UCSD-AML1 (cell line): ENCODE data around the gene RRP1.
"Not testable (repeated sequence)": the region's sequence is repeated elsewhere in the genome, so short reads cannot be mapped to it uniquely, and the experiment has no call there.

ENCODE experiments used
- DNase-seq: peaks from one replicate; lab custom pipeline; 2025; ENCODE audit not compliant: unreplicated experiment; lab: John Stamatoyannopoulos, UW

Gene RRP1

GRCh38 chr21:43835861-43836260, 46.5 kb downstream of the RRP1 start:
- DNase-seq, result no peak

GRCh38 chr21:43836616-43837015, 47.2 kb downstream of the RRP1 start:
- no peak for DNase-seq

DNA sequence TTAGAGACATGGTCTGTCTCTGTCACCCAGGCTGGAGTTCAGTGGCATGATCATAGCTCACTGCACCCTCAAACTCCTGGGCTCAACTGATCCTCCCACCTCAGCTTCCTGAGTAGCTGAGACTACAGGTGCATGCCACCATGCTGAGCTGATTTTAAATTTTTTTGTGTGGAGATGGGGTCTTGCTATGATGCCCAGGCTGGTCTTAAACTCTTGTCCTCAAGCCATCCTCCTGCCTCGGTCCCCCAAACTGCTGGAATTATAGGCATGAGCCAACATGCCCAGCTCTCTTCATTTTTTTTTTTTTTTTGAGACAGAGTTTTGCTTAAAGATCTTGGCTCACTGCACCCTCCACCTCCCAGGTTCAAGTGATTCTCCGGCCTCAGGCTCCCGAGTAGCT, 50.9 kb downstream of the RRP1 start:
- DNase-seq, result no peak

DNA sequence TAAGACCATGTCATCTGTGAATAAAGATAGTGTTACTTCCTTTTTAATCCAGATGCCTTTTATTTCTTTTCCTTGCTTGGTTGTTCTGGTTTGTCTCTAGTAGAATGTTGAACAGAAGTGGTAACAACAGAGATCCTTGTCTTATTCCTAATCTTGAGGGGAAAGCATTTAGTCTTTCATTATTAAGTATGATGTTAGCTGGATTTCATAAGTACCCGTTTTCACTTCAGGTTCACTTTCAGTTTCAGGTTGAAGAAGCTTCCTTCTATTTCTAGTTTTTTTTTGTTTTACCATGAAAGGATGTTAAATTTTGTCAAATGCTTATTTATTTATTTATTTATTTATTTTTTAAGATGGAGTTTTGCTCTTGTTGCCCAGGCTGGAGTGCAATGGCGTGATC, 53.4 kb downstream of the RRP1 start:
- DNase-seq, result no peak

DNA sequence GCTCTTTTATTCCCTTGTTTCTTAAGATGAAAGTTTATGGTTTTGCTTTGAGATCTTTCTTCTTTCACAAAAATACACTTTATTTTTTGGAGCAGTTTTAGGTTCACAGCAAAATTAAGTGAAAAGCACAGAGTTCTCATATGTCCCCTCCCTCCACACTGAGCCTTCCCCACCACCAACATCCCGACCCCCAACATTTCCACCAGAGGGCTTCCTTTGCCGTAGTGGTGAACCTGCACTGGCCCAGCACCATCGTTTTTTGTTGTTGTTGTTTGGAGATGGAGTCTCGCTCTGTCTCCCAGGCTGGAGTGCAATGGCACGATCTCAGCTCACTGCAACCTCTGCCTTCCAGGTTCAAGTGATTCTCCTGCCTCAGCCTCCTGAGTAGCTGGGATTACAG, 55.5 kb downstream of the RRP1 start:
- DNase-seq, result not testable (repeated sequence)

DNA sequence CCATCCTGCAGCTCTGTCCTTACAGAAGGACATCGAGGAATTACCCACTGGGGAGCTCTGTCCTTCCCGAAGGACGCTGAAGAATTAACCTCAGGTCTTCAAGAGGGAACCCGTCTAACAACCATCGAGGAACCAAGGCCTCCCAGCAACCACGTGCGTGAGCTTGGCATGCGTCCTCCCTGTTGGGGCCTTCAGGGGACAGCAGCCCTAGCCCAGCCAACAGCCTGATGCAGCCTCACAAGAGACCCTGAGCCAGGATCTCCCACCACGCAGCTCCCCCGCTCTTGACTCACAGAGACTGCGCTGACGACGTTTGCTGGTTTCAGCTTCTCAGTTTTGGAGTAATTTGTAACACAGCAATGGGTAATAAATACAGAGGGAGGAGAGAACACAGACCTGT, 56.0 kb downstream of the RRP1 start:
- DNase-seq, result no peak

DNA sequence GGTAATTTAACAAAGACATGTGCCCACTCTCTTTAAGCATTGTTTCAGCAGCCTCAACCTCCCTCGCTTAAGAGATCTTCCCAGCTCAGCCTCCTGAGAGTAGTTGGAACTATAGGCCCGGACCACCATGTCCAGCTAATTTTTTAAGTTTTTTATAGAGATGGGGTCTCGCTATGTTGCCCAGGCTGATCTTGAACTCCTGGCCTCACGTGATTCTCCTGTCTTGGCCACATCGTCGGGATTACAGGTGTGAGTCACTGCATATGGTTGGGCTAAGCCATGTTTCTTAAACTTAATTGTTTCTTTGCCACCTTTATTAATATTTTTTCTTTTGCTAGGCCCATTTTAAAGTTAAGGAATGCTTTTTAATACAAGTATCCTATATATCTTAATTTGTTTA, 57.1 kb downstream of the RRP1 start:
- DNase-seq, result no peak

DNA sequence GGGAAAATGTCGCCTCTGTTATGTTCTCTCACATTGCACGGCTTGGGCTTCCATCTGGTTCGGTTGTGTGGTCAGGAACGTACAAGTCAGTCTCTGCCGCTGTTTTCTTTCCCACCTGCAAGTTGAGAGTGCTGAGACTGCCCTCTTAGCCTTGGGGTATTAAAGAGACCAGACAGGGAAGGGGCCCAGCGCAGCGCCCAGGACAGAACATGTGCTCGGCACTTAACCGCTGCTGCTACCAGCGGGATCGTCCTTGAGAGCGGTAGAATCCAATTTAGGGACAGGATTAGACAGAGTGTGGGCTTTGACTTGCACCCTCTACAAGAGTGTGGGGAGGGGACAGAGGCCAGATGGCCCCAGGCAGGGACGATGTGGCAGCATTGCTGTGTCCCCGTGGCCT, 57.9 kb downstream of the RRP1 start:
- DNase-seq, result no peak

- no peak for DNase-seq
Observed at GRCh38 chr21:43848771-43849170, 59.4 kb downstream of the RRP1 start.

DNA sequence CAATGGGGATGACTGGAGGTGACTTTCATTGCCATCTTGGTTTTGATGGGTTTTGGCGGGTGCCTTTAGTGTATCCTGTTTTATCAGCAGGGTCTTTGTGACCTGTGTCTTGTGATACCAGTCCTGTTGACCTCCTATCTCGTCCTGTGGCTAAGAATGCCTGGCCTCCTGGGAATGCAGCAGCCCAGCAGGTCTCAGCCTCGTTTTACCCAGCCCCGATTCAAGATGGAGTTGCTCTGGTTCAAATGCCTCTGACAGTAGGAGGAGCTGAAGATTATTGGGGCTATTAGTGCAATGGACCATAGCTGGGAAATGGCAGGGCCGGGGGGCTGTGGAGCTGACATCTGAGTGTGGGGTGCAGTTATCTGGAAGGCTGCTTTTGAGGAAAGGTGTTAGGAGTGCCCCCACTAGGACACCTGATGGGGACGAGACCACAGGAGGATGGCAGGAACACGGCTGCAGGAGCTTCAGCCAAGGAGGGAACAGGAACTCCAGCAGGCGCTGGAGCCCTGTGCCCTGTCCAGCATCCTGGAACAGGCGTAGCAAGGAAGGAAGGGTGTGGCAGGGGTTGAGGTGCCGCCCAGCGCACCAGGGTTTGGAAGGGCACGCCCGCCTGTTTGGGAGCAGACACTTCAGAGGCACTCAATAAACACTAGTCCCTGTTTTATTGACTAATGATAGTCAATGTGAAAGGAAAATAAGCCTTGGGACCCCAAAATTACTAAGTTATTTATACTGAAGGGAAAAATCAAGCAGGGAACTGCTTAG, 60.3 kb downstream of the RRP1 start:
- no peak for DNase-seq

- DNase-seq, result no peak
Observed at GRCh38 chr21:43850728-43851295, 61.4 kb downstream of the RRP1 start.

DNA sequence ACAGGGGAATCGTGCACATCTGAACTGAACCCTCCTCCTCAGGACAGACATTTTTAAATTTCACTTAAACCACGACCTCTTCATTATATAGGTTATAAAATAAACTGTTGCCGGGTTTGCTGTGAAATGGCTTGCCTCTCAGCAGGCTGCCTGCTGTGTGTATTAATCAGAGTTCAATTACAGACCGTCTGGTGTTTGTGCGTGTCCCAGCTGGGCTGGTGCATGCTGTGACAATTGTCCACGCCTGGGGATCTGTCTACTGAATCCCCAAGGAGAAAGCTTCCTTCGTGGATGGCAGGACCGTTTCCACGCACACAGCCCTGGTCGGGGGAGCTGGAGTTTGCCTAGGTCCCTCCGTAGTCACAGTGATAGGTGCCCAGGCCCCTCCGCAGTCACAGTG, 62.2 kb downstream of the RRP1 start:
- no peak for DNase-seq

DNA sequence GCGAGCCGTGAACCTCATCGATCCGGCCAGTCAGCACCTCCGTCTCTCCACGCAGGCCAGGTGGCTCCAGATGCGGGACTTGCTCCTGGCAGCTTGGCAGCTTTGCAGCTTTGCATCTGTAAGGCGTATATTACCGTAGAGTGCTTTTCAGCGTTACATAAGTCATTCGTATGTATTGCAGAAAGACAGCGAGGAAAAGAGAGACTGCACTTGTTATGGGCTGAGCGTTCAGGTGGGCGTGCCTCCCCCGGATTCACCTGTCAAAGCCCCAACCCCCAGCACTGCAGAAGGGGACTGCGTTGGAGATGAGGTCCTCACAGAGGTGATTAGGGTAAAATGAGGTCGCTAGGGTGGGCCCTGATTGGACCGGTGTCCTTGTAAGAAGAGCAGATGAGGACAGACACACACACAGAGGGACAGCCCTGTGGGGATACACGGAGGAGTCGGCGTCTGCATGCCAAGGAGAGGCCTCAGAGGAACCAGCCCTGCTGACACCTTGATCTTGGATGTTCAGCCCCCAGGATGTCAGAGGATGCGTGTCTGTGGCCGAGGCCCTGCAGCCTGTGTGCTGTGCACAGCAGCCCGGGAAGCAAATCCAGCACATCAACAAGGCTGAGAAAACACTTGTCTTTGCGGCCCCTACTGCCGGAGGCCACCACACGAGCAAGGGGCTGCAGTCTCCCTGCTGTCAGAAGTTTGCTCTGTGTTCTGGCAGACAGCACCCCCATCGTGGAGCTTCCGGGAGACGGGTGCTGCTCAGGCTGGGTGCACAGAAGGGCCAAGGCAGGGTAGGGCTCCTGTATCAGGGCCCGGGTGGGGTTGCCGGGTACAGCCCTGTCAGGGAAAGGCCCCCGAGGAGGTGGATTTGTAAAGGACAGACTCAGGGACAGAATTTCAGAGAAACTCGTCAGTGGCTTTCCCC, 64.7 kb downstream of the RRP1 start:
- DNase-seq, result no peak
